Neural crest cell (in vitro differentiated cells): ENCODE measurements around the gene PELI3. TPM values are rescaled to one million over a fixed set of nuclear protein-coding genes. Genes with fewer than 3 reads are reported as not detected.

Experiments
- DNase-seq: peaks from one replicate; pipeline ENCODE4 v3.0.0; 2021; ENCODE audit warnings: low read depth, mixed read lengths, low spot score
- H3K27ac Mint-ChIP-seq: one replicate; pipeline ENCODE4 v1.8.0; 2021; ENCODE audit warnings: mild to moderate bottlenecking, mixed read lengths; ENCODE audit not compliant: unreplicated experiment
- H3K27me3 Mint-ChIP-seq: 2 replicates; pipeline ENCODE4 v1.8.0; 2021; ENCODE audit warnings: low read depth, mild to moderate bottlenecking, mixed read lengths
- H3K36me3 Mint-ChIP-seq: 2 replicates; pipeline ENCODE4 v1.8.0; 2021; ENCODE audit warnings: low read depth, mild to moderate bottlenecking, mixed read lengths
- H3K4me1 Mint-ChIP-seq: 2 replicates; pipeline ENCODE4 v1.8.0; 2021; ENCODE audit warnings: mixed read lengths
- H3K4me3 Mint-ChIP-seq: one replicate; pipeline ENCODE4 v1.8.0; 2021; ENCODE audit warnings: mild to moderate bottlenecking, mixed read lengths
- H3K9me3 Mint-ChIP-seq: 2 replicates; pipeline ENCODE4 v1.8.0; 2021; ENCODE audit warnings: mixed read lengths
- total RNA-seq: library from RNA; stranded (reverse); gene quantifications from 2 replicates; pipeline ENCODE4 v1.2.1, GENCODE V29; 2021
- TF ChIP-seq, protein P1 (sequence below): fragments of 200-600 bp; sonication (generic); conservative IDR thresholded peaks from 2 replicates; pipeline ENCODE4 v1.5.0; 2021; ENCODE audit warnings: antibody characterized with exemption, mild to moderate bottlenecking

PELI3 gene
- total RNA-seq, 1 donor from 2014 or later: 13.3 TPM

GRCh38 chr11:66465373-66466224 lies 1.1 kb upstream of the PELI3 start:
- H3K27me3 Mint-ChIP-seq: peaks cover 11% of the 10 kb centered on the region
- peaks cover 8% of the 10 kb centered on the region for H3K9me3 Mint-ChIP-seq
- DNase-seq: no peak
- H3K4me3 Mint-ChIP-seq: peak overlapping the region; percentile 91
- H3K27ac Mint-ChIP-seq: no peak overlapping the region
- H3K4me1 Mint-ChIP-seq: peaks cover 38% of the 10 kb centered on the region
- peaks cover 3% of the 10 kb centered on the region for H3K36me3 Mint-ChIP-seq
- TF ChIP-seq, protein P1, sequence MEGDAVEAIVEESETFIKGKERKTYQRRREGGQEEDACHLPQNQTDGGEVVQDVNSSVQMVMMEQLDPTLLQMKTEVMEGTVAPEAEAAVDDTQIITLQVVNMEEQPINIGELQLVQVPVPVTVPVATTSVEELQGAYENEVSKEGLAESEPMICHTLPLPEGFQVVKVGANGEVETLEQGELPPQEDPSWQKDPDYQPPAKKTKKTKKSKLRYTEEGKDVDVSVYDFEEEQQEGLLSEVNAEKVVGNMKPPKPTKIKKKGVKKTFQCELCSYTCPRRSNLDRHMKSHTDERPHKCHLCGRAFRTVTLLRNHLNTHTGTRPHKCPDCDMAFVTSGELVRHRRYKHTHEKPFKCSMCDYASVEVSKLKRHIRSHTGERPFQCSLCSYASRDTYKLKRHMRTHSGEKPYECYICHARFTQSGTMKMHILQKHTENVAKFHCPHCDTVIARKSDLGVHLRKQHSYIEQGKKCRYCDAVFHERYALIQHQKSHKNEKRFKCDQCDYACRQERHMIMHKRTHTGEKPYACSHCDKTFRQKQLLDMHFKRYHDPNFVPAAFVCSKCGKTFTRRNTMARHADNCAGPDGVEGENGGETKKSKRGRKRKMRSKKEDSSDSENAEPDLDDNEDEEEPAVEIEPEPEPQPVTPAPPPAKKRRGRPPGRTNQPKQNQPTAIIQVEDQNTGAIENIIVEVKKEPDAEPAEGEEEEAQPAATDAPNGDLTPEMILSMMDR: no peak

- no peak for DNase-seq
- Mint-ChIP-seq H3K9me3 (peaks cover 4% of the 10 kb centered on the region), H3K4me1 (peaks cover 37% of the 10 kb centered on the region), H3K36me3 (peaks cover 3% of the 10 kb centered on the region), H3K4me3 (peak overlapping the region; percentile 93), H3K27ac (peak overlapping the region; percentile 71), H3K27me3 (peaks cover 9% of the 10 kb centered on the region)
- TF ChIP-seq, protein P1: peak; percentile 46
These were observed 442 bp downstream of the PELI3 start for GRCh38 chr11:66467034-66467659.

- H3K36me3 Mint-ChIP-seq: peaks cover 3% of the 10 kb centered on the region
- H3K4me3 Mint-ChIP-seq: peak overlapping the region; percentile 93
- peak; percentile 58 for DNase-seq
- H3K27ac Mint-ChIP-seq: no peak overlapping the region
- H3K4me1 Mint-ChIP-seq: peaks cover 37% of the 10 kb centered on the region
- TF ChIP-seq, protein P1: no peak
- peaks cover 1% of the 10 kb centered on the region for H3K9me3 Mint-ChIP-seq
- peaks cover 9% of the 10 kb centered on the region for H3K27me3 Mint-ChIP-seq
These were observed 1.1 kb downstream of the PELI3 start for GRCh38 chr11:66467756-66468155.

GRCh38 chr11:66468691-66469090 lies 2.0 kb downstream of the PELI3 start:
- no peak for DNase-seq
- Mint-ChIP-seq H3K4me1 (peaks cover 37% of the 10 kb centered on the region), H3K36me3 (peaks cover 3% of the 10 kb centered on the region), H3K4me3 (peak overlapping the region; percentile 93), H3K27me3 (peaks cover 9% of the 10 kb centered on the region), H3K9me3 (no peaks in the 10 kb centered on the region), H3K27ac (no peak overlapping the region)
- TF ChIP-seq, protein P1: no peak

GRCh38 chr11:66469441-66469840 lies 2.7 kb downstream of the PELI3 start:
- TF ChIP-seq, protein P1: no peak
- DNase-seq: no peak
- Mint-ChIP-seq H3K27ac (no peak overlapping the region), H3K4me1 (peaks cover 37% of the 10 kb centered on the region), H3K36me3 (peaks cover 3% of the 10 kb centered on the region), H3K9me3 (no peaks in the 10 kb centered on the region), H3K4me3 (peak overlapping the region; percentile 61), H3K27me3 (peaks cover 9% of the 10 kb centered on the region)
